DMS79 (cell line): ENCODE data around the gene NDOR1.
A peak's percentile ranks its signal among the peaks of the same experiment; 100 is the strongest.
"Not testable (repeated sequence)": the region's sequence is repeated elsewhere in the genome, so short reads cannot be mapped to it uniquely, and the experiment has no call there.

ENCODE experiments used
- DNase-seq: peaks from one replicate; lab custom pipeline; 2025; lab: John Stamatoyannopoulos, UW

NDOR1 gene

DNA sequence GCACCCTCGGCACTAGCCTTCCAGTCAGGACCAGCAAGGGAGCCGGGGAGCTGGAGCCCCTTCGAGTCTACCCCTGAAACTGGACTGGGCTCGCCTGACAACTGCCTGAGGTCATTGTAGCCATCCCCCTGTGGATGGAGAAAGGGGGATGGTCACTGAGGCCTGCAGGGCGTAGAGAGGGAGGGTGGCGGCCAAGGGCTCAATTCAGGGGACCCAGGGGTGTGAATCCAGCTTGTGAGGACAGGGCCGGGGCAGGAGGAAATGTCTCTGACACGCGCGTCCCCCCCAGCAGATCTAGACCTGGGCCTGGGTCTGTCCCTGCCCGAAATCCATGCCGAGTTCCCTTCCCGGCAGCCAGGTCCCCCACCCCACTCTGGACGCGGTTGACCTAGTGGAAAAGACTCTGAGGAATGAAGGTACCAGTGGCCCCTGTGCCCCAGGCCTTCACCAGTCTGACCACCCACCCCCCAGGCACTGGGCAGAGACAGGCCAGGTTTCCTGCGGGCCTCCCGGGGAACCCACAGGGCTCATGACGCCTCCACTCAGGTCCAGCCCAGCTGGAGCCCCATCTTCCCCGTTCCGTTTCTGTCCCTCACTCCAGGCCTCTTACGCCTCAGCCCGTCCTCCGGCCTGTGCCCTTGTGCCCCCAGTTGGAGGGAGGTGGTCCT lies 26.0 kb downstream of the NDOR1 start:
- no peak for DNase-seq

DNA sequence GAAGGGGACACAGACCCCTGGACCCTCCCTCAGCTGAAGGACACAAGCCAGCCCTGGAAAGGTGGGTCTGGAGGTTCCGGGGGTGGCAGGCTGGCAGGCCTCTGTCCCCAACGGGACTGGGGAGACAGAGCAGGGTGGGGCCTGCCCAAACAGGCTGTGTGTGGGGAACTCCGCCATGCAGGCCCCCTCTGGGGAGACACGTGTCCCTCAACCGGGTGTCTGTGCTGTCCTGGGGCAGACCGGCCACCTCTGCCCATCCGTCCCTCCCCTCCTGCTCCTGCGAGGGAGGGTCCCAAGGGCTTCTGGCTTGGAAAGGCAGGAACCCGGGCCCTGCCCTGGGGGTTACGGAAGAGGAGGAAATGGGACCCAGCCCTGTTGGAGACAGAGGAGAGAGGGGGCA lies 26.6 kb downstream of the NDOR1 start:
- DNase-seq, result no peak

DNA sequence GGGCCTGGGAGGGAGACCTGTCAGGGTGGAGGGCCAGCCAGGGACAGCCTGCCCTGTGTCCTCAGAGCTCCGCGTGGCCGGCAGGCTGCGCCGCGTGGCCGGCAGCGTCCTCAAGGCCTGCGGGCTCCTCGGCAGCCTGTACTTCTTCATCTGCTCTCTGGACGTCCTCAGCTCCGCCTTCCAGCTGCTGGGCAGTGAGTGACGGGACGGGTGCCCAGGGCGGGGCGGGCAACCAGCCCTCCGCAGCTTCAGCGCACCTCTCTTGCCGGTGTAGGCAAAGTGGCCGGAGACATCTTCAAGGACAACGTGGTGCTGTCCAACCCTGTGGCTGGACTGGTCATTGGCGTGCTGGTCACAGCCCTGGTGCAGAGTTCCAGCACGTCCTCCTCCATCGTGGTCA lies 27.0 kb downstream of the NDOR1 start:
- no peak for DNase-seq

DNA sequence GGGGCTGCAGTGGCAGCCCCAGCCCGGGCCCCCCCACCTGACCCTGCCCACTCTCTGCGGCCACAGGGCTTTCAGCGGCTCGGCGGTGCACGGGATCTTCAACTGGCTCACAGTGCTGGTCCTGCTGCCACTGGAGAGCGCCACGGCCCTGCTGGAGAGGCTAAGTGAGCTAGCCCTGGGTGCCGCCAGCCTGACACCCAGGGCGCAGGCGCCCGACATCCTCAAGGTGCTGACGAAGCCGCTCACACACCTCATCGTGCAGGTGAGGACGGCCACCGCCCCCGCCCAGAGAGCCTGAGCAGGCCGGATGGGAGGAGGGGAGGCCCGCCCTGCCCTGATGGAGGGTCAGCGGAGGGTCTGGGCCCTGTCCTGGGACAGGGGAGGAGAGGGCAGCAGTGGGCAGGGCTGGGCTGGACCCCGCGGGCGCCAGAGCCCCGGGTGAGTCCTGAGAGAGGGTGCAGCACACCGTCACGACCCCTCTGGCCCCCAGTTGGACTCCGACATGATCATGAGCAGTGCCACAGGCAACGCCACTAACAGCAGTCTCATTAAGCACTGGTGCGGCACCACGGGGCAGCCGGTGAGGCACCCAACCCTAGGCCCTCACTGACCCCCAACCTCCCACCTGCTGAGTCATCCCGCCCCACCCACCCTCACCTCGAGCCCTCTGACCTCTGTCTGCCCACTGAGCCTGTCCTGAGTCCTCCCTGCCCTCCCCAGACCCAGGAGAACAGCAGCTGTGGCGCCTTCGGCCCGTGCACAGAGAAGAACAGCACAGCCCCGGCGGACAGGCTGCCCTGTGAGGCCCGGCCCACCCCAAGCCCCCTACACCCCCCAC lies 27.9 kb downstream of the NDOR1 start:
- DNase-seq, result no peak

DNA sequence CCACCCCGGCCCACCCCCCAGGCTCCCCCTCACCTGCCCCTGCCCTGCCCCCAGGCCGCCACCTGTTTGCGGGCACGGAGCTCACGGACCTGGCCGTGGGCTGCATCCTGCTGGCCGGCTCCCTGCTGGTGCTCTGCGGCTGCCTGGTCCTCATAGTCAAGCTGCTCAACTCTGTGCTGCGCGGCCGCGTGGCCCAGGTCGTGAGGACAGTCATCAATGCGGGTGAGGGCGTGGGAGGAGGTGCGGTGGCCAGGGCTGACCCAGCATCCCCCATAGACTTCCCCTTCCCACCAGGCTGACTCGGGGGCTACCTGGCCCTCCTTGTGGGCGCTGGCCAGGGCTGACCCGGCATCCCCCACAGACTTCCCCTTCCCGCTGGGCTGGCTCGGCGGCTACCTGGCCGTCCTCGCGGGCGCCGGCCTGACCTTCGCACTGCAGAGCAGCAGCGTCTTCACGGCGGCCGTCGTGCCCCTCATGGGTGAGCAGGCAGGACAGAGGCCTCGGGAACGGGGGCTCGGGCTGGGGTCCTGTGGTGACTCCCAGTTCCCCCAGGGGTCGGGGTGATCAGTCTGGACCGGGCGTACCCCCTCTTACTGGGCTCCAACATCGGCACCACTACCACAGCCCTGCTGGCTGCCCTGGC lies 28.7 kb downstream of the NDOR1 start:
- DNase-seq, result no peak

DNA sequence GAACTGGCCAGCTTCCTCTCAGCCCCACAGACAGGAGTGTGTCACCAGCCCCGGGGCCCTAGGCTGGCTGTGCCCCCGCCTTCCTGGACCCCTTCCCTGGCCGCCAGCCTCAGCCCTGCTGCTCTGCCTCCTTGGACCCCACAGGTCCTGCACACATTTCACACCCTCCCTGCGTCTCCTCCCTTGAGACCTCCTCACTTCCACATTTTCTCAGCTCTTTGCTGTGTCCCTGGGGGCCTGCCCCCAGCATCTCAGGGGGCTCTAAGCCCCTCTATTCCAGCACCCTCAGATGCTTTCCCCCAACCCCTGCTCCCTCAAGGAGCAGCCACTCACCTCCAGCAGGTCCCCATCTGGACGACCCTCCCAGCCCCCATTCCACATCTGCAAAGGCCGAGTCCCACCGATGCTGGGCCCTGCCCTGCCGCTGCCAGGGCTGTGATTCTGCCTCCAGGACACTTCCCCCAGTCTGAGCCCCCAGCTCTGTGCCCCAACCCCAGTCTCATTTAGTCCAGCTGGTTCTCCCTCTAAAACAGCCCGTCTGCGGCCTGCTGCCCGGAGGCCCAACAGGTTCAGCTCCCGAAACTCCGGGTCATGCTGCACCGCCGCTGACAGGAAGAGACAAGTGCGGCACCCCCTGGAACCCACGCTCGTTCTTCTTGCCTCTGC lies 29.4 kb downstream of the NDOR1 start:
- no peak for DNase-seq

DNA sequence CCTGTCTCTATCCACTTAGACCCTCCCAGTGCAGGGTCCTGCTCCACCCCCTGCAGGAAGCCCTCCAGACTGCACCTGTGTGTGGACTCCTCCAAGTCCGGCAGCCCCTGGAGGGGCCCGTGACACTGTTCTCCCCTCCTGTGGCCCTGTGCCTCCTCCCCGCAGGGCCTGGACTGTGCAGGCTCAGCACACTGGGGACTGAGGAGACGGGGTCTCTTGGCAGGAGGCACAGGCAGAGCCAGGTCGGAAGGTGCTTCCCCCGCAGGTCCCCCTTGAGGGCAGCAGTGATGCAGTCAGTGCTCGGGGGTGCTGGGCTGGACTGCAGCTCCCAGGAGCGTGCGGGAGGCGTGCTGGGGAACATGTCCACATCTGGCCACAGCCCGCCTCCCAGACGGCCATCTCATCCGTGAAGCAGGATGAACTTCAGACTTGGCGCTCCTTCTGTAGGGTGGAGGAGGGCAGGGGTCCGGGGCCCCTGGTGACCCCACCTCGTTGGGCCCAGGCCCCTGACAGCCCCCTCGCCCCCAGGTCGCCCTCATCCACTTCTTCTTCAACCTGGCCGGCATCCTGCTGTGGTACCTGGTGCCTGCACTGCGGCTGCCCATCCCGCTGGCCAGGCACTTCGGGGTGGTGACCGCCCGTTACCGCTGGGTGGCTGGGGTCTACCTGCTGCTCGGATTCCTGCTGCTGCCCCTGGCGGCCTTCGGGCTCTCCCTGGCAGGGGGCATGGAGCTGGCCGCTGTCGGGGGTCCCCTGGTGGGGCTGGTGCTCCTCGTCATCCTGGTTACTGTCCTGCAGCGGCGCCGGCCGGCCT lies 30.1 kb downstream of the NDOR1 start:
- DNase-seq, result no peak

DNA sequence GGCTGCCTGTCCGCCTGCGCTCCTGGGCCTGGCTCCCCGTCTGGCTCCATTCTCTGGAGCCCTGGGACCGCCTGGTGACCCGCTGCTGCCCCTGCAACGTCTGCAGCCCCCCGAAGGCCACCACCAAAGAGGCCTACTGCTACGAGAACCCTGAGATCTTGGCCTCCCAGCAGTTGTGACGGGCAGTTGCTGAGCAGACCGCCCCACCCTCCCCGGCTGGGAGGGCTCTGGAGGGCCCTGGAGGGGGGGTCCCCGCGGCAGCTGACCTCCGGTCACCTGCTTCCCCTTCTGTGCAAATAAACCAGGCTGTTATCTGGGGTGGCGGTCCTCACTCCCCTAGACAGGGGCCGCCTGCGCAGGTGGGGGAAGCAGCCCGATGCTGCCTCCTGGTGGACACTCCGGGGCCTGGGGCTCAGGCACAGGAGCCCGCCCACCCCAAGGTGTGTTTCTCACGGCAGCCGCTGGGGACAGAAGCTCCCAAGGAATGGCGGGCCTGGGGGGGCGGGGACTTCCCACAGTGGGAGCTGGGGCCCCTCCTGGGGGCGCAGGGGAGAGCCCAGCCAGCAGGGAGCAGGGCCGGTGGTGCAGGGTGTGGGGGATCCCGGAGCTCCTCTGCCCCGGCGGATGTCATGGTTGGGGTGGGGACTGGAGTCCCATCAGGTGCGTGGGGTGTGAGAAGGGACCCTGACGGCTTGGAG lies 30.9 kb downstream of the NDOR1 start:
- peak; percentile 71 for DNase-seq

DNA sequence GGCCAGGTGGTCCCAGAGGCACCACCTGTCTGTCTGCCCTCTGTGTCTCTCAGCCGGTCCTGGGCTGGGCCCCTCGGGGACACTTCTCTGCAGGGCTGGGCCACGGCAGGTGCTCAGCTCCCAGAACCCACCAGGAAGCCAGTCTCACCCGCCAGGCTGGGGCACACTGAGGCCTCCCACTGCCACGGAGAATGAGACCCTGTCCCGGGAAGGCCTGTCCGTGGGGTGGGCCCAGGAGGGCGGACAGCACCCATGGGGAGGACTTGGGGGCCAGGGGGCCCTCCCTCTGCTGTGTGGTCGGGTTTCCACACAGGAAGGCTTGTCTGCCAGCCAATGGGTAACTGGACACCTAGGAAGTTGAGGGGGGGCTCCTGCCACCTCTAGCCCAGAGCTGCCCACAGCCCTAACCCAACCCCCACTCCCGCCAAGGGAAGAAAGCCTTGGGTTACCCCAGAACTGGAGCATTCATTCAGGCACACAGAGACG lies 31.5 kb downstream of the NDOR1 start:
- no peak for DNase-seq

DNA sequence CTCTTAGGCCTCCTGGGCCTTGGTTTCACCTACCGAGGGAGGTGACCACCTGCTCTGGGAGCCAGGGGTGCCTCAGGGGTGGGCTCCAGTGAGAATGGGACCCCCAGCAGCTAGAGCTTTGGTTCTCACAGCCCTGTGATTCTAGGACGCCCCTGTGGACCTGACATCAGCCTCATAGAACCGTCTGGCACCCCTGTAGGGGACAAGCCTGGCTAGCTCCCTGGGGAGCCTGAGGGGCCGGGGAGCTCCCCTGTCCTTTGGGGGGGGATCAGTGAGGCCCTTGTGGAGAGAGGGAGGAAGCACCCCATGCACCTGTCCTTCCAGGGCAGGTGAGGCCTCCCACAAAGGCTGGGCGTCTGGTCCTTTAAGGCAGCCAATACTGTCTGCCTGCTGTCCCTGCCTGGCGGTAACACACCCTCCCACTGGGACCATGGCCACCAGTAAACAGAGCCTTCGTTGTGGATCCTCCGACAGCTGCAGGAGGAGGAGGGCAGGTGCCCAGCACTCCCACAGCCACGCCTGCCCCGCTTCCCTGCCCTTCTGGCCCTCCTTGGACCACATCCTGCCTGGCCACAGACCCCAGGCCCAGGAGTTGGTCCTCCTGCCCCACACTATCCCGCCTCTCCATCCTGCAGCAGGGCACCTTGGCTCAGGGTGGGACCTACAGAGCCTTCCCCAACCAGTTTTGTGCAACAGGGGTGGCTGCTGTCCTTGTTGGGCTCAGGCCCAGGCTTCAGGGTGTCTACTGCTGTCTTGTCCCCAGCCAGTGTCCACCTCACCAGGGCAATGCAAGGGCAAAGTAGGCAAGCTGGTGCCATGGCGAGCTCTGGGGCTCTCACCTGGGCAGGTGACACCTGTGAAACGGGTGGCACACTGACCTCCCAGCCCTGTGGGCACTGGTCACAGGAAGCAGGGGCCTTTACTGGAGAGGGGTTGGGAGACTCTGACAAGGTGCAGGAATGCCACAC lies 32.5 kb downstream of the NDOR1 start:
- DNase-seq, result no peak

DNA sequence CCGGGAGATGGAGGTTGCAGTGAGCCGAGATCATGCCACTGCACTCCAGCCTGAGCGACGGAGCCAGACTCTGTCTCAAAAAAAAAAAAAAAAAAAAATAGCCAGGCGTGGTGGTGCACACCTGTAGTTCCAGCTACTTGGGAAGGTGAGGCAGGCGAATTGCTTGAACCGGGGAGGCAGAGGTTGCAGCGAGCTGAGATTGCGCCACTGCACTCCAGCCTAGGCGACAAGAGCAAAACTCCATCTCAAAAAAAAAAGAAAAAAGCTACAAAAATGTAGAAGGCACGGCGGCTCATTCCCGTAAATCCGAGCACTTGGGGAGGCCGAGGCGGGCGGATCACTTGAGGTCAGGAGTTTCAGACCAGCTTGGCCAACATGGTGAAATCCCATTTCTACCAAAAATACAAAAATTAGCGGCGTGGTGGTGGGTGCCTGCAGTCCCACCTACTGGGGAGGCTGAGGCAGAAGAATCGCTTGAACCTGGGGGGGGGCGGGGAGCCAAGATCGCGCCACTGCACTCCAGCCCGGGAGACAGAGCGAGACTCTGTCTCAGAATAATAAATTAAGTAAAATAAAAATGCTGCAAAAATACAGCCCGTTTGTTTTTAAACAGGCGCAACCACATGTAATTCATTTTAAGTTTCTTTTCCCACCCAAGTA lies 34.2 kb downstream of the NDOR1 start:
- DNase-seq, result not testable (repeated sequence)

DNA sequence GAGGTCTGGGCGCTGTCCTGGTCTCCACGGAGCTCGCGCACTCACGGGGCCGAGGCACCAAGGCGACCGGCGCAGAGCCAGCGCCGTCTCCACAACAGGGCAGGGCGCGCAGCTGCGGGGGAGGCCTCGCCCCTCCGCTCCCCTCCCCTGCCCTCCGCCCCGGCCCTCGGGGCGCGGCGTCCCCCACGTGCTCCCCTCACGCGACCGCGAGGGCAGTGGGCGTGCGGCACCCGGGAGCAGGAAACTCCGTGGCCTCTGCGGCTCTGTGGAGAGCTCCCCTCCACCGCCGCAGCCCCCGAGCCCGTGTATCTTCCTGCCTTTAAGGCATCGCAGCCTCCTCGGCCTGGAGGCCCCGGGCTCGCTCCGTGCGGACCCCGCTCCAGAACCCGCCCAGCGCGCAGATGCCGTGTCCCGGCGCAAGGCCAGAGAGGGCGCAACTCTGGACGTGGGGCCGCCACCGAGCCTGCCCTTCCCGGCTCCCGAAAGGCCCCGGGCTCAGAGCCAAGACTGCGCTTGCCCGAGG lies 34.9 kb downstream of the NDOR1 start:
- peak; percentile 31 for DNase-seq

DNA sequence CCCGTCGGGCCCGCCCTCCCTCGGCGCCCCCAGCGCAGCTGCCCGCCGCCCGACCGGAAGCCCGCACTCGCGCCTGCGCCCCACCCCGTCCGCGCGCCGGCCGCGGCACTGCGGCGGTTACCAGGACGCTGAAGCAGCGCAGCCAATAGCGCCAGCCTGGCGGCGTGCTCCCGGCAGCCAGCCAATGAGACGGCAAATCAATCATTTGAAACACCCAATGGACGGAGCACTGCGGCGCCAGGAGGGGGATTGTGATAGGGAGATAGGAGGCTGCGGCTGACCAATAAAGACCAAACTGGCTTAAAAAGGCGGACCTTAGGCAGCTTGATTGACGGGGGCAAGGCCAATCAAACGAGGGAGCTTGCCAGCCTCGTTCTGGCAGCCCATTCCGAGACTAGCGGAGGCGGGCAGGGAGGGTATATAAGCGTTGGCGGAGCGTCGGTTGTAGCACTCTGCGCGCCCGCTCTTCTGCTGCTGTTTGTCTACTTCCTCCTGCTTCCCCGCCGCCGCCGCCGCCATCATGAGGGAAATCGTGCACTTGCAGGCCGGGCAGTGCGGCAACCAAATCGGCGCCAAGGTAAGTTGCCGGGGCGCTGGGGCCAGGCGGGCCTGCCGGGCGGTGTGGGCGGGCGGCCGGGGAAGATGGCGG lies 35.5 kb downstream of the NDOR1 start, which contains the start of gene TUBB4B:
TSS of gene TUBB4B (plus strand) at position 447 of the 649 bp plus-strand sequence. CDS start at position 521, 74 bp downstream.
- peak; percentile 99 for DNase-seq

DNA sequence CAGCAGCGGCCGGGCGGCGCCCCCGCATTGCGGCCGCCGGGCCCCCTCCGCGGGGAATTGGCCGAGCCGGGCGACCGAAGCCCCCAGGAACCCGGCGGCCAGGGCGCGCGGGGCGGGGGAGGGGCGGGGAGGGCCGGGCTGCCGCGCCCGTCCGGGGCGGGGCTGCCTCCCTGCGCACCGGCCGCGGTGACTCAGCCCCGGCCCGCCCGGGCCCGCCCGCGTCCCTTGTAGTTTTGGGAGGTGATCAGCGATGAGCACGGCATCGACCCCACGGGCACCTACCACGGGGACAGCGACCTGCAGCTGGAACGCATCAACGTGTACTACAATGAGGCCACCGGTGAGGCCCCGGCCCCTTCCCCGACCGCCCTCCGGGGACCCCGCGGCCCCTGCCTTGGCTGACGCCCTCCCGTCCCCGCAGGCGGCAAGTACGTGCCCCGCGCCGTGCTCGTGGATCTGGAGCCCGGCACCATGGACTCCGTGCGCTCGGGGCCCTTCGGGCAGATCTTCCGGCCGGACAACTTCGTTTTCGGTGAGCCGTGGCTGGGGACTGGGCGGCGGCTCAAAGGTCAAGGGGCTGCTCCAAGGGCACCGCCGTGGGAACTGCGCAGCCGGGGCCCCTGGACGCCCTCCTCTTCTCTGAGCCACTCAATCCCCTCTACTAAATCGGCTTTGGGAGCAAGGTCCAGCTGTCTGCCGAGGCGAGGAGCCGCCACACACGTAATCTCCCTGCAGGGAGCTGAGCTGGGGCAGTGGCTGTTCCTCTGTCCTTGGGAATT lies 36.2 kb downstream of the NDOR1 start:
- no peak for DNase-seq

DNA sequence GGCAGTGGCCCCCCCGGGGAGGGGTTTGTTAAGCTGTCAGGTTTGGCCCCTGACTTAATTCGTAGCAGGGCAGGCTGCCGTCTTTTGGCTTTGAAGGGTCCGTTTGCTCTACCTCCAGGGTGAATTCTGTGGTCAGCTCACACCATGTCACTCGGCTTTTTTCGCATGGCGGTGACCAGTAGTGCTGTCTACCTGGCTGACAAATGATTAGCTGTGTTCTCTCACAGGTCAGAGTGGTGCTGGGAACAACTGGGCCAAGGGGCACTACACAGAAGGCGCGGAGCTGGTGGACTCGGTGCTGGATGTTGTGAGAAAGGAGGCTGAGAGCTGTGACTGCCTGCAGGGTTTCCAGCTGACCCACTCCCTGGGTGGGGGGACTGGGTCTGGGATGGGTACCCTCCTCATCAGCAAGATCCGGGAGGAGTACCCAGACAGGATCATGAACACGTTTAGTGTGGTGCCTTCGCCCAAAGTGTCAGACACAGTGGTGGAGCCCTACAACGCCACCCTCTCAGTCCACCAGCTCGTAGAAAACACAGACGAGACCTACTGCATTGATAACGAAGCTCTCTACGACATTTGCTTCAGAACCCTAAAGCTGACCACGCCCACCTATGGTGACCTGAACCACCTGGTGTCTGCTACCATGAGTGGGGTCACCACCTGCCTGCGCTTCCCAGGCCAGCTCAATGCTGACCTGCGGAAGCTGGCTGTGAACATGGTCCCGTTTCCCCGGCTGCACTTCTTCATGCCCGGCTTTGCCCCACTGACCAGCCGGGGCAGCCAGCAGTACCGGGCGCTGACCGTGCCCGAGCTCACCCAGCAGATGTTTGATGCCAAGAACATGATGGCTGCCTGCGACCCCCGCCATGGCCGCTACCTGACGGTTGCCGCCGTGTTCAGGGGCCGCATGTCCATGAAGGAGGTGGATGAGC lies 37.0 kb downstream of the NDOR1 start:
- no peak for DNase-seq

DNA sequence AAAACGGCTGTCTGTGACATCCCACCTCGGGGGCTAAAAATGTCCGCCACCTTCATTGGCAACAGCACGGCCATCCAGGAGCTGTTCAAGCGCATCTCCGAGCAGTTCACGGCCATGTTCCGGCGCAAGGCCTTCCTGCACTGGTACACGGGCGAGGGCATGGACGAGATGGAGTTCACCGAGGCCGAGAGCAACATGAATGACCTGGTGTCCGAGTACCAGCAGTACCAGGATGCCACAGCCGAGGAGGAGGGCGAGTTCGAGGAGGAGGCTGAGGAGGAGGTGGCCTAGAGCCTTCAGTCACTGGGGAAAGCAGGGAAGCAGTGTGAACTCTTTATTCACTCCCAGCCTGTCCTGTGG lies 37.7 kb downstream of the NDOR1 start:
- DNase-seq, result not testable (repeated sequence)
